Measurements from ENCODE around the gene DEK. TPM values are rescaled to one million over a fixed set of nuclear protein-coding genes. Genes with fewer than 3 reads are reported as not detected.
A peak's percentile ranks its signal among the peaks of the same experiment; 100 is the strongest.

DEK gene
- total RNA-seq, 4 donors from 2014 or later = 69.0 to 101 (median 87.9) TPM

DNA sequence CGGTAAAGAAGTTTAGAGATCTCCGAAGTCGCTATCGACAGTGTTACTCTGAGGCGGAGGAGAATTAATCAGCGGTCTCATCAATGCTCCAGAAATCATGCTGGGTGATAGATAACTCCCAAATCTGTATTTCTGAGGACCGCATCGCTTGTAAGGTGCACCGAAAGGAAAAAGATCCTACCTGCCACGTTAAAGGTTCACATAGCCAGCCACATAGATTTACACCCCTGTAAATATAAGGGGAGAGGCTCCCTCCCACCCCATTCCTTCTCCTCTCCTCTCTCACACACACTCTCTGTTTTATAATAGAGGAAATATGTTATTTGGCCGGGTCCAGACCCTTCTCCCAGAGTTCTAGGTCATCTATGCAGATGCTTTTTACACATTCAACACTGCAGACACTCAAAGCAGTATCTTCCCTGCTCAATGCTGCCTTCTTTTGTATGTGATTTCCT lies 620 bp upstream of the DEK start:
- TF ChIP-seq, protein P1, sequence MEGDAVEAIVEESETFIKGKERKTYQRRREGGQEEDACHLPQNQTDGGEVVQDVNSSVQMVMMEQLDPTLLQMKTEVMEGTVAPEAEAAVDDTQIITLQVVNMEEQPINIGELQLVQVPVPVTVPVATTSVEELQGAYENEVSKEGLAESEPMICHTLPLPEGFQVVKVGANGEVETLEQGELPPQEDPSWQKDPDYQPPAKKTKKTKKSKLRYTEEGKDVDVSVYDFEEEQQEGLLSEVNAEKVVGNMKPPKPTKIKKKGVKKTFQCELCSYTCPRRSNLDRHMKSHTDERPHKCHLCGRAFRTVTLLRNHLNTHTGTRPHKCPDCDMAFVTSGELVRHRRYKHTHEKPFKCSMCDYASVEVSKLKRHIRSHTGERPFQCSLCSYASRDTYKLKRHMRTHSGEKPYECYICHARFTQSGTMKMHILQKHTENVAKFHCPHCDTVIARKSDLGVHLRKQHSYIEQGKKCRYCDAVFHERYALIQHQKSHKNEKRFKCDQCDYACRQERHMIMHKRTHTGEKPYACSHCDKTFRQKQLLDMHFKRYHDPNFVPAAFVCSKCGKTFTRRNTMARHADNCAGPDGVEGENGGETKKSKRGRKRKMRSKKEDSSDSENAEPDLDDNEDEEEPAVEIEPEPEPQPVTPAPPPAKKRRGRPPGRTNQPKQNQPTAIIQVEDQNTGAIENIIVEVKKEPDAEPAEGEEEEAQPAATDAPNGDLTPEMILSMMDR (IDR thresholded peaks at IDR 0.05) = no peak
- no peak for TF ChIP-seq POLR2A (IDR thresholded peaks at IDR 0.05)
- intact Hi-C loops (cut with DNase I; ENCODE audit: low total_unique reads) = no loop called here
- WGBS, 2 donors = 2 to 7% methylated on average over 11 of the region's 11 CpGs
- peak overlapping the region; percentile 84 for H3K4me3 ChIP-seq (ENCODE audit: low read depth, poor library complexity, severe bottlenecking)
- no peak for DNase-seq (ENCODE audit: low spot score in 2 of 2)

DNA sequence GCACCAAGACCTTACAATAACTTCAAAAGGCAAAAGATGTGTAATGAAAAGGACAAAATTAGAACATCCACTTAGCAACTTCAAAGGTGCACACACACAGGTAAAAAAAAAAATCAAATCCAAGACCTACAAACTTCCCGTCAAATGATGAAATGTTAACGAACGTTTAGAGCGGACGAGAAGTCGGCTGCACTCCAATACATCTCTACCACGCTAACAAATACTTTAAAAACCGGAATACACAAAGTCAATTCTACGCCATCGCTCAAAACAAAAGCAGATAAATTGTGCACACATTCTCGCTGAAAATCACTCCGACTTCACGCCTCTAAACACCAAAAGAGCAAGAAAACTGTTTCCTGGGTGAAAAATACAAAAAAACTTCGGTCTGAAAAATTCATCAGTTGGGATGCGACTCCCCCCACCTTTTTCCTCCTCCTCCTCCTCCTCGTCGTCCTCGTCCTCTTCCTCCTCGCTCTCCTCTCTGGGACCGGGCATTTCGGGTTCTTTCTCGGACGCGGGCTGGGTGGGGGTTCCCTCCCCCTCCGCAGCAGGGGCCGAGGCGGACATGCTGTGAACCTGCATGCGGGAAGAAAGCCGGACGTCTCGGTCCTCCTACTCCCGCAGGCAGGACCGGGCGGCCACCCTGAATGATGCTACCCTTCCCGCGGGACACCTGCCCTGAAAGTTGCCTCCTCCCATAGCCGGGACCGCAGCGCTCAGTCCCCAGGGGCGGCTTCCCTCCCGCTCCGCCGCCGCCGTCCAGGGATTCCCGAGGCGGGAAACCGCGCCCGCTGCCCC lies 712 bp downstream of the DEK start:
- peak overlapping the region; percentile 84 for H3K4me3 ChIP-seq (ENCODE audit: low read depth, poor library complexity, severe bottlenecking)
- WGBS, 2 donors = 0% methylated on average over 48 to 50 of the region's 50 CpGs
- intact Hi-C loops (cut with DNase I; ENCODE audit: low total_unique reads) = no loop called here
- DNase-seq (ENCODE audit: low spot score in 2 of 2) = peak in 1 of 2 donors; percentile 89
- TF ChIP-seq, protein P1 (IDR thresholded peaks at IDR 0.05) = no peak
- no peak for TF ChIP-seq POLR2A (IDR thresholded peaks at IDR 0.05)

DNA sequence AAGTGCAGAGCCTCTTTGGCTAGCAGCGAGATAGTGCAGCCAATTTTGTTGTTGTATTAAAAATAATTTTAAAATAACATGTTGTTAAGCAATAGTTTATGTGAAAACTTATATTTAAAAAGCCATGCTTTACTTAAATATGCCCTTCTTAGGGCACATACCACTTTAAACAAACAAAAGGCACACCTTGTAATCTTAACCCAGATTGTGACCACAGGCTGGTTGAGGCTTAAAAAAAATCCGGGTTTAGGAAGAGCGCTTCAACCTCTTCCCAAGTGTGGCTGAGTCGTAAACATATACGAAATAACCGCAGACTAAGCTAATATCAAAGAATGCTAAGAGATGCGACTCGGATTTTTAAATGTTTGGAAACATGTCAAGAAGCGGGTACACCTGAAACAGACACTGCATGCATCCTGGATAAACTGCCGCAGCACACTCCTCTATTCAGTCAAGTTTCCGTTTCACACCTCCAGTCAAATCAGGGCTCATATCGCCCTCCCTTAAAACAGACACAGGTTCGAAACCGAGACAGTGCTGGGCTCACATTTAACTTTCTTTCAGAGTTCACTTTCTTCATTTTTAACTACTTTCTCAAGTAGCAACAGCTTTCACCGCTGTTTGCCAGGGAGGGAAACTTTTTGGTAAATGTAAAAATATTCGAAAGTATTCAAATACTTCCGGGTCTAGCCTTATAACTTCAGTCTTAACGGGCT lies 1.5 kb downstream of the DEK start:
- DNase-seq (ENCODE audit: low spot score in 2 of 2) = no peak
- TF ChIP-seq POLR2A (IDR thresholded peaks at IDR 0.05) = no peak
- TF ChIP-seq, protein P1 (IDR thresholded peaks at IDR 0.05) = no peak
- WGBS, 2 donors = 5 to 9% methylated on average over 18 of the region's 18 CpGs
- intact Hi-C loops (cut with DNase I; ENCODE audit: low total_unique reads) = no loop called here
- H3K4me3 ChIP-seq (ENCODE audit: low read depth, poor library complexity, severe bottlenecking) = peak overlapping the region; percentile 84

DNA sequence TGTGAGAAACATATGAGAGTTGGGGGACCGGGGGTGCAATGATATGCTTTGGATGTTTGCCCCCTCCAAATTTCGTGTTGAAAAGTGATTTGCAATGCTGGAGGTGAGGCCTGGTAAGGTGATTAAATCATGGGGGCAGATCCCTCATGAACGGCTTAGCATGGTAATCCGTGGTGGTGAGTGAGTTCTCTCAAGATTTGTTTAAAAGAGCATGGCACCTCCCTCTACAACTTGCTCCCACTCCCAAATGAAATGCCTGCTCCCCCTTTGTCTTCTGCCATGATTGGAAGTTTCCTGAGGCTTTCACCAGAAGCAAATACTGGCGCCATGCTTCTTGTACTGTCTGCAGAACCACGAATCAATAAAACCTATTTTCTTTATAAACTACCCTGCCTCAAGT lies 2.5 kb downstream of the DEK start:
- H3K4me3 ChIP-seq (ENCODE audit: low read depth, poor library complexity, severe bottlenecking) = no peak overlapping the region
- intact Hi-C loops (cut with DNase I; ENCODE audit: low total_unique reads) = no loop called here
- DNase-seq (ENCODE audit: low spot score in 2 of 2) = no peak
- 72 to 73% methylated on average over 6 of the region's 6 CpGs for WGBS, 2 donors
- TF ChIP-seq, protein P1 (IDR thresholded peaks at IDR 0.05) = no peak

DNA sequence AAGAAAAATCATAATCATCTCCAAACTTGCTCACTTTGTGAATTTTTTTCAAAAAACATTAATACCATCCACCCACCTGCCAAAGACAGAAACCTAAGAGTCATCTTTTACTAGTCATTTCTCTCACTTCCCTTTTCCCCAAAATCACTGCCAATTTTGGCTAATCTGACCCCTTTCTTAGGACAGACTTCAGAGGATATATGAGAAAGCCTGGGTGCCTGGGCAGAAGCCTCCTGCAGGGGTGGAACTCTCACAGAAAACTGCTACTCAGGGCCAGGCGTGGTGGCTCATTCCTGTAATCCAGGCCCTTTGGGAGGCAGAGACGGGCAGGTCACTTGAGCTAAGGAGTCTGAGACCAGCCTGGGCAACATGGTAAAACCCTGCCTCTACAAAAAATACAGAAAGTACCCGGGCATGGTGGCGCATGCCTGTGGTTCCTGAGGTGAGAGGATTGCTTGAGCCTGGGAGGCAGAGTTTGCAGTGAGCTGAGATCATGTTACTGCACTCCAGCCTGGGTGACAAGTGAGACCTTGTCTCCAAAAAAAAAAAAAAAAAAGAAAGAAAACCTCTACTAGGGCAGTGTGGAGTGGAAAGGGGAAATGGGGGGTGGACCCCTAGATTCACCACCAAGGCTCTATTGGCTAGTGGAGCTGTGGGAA lies 3.8 kb downstream of the DEK start:
- intact Hi-C loops (cut with DNase I; ENCODE audit: low total_unique reads) = no loop called here
- TF ChIP-seq POLR2A (IDR thresholded peaks at IDR 0.05) = no peak
- TF ChIP-seq, protein P1 (IDR thresholded peaks at IDR 0.05) = no peak
- H3K4me3 ChIP-seq (ENCODE audit: low read depth, poor library complexity, severe bottlenecking) = no peak overlapping the region
- 41 to 46% methylated on average over 4 of the region's 4 CpGs for WGBS, 2 donors
- no peak for DNase-seq (ENCODE audit: low spot score in 2 of 2)
